ENCODE data around the gene SPATA7.
"Not testable (repeated sequence)": the region's sequence is repeated elsewhere in the genome, so short reads cannot be mapped to it uniquely, and the experiment has no call there.

Gene SPATA7

GRCh38 chr14:88385212-88386101 is at the start of gene SPATA7:
Gene SPATA7, plus strand, starts transcription at chr14:88385657. Its CDS starts 162 bp downstream, at chr14:88385819.
- DNase-seq (ENCODE audit: low read depth), result peak; percentile 70

GRCh38 chr14:88340357-88340756 is 45.1 kb upstream of the SPATA7 start:
- no peak for DNase-seq (ENCODE audit: low read depth)

- DNase-seq (ENCODE audit: low read depth), result no peak
Observed at GRCh38 chr14:88342980-88343379, 42.5 kb upstream of the SPATA7 start.

GRCh38 chr14:88346048-88346639 is 39.3 kb upstream of the SPATA7 start:
- DNase-seq (ENCODE audit: low read depth), result no peak

GRCh38 chr14:88348546-88348945 is 36.9 kb upstream of the SPATA7 start:
- no peak for DNase-seq (ENCODE audit: low read depth)

GRCh38 chr14:88351966-88352691 is 33.3 kb upstream of the SPATA7 start:
- DNase-seq (ENCODE audit: low read depth), result no peak

- no peak for DNase-seq (ENCODE audit: low read depth)
Observed at GRCh38 chr14:88352698-88353097, 32.8 kb upstream of the SPATA7 start.

- no peak for DNase-seq (ENCODE audit: low read depth)
Observed at GRCh38 chr14:88354358-88354757, 31.1 kb upstream of the SPATA7 start.

GRCh38 chr14:88359500-88359899 is 26.0 kb upstream of the SPATA7 start:
- DNase-seq (ENCODE audit: low read depth), result no peak

GRCh38 chr14:88363644-88364043 is 21.8 kb upstream of the SPATA7 start:
- DNase-seq (ENCODE audit: low read depth), result no peak

- no peak for DNase-seq (ENCODE audit: low read depth)
Observed at GRCh38 chr14:88364710-88365413, 20.6 kb upstream of the SPATA7 start.

GRCh38 chr14:88369496-88369895 is 16.0 kb upstream of the SPATA7 start:
- no peak for DNase-seq (ENCODE audit: low read depth)

- DNase-seq (ENCODE audit: low read depth), result no peak
Observed at GRCh38 chr14:88379706-88380343, 5.6 kb upstream of the SPATA7 start.

GRCh38 chr14:88380405-88380804 is 5.1 kb upstream of the SPATA7 start:
- DNase-seq (ENCODE audit: low read depth), result no peak

- DNase-seq (ENCODE audit: low read depth), result not testable (repeated sequence)
Observed at GRCh38 chr14:88381634-88382033, 3.8 kb upstream of the SPATA7 start.

GRCh38 chr14:88384718-88385117 is 739 bp upstream of the SPATA7 start:
- DNase-seq (ENCODE audit: low read depth), result no peak

GRCh38 chr14:88386256-88386794 is 868 bp downstream of the SPATA7 start:
- no peak for DNase-seq (ENCODE audit: low read depth)

GRCh38 chr14:88388741-88389282 is 3.4 kb downstream of the SPATA7 start:
- DNase-seq (ENCODE audit: low read depth), result no peak

- no peak for DNase-seq (ENCODE audit: low read depth)
Observed at GRCh38 chr14:88392609-88393008, 7.2 kb downstream of the SPATA7 start.

- no peak for DNase-seq (ENCODE audit: low read depth)
Observed at GRCh38 chr14:88411039-88411438, 25.6 kb downstream of the SPATA7 start.

GRCh38 chr14:88417594-88417993 is 32.1 kb downstream of the SPATA7 start:
- DNase-seq (ENCODE audit: low read depth), result no peak

Measured in stimulated activated CD4-positive, alpha-beta T cell treated with anti-CD3 and anti-CD28 coated beads, Interleukin-2, amount 100 ng/mL, for 4 hours (primary cell).